Measurements from ENCODE around the gene KDM5C.

GRCh38 chrX:53265771-53266574 is 41.0 kb upstream of the KDM5C start:
- no peak for TF ChIP-seq POLR2A (IDR thresholded peaks at IDR 0.05)
- no peak for TF ChIP-seq CTCF (IDR thresholded peaks at IDR 0.05)

All from body of pancreas (tissue), 4 donors.